ENCODE data around the gene ATMIN. TPM values are rescaled to one million over a fixed set of nuclear protein-coding genes. Genes with fewer than 3 reads are reported as not detected.

ATMIN gene
- polyA plus RNA-seq, 1 experiment = 48.1 TPM

- Histone ChIP-seq H3K9me3 (ENCODE audit: control insufficient read depth, insufficient read depth, low read length) (no peaks in the 10 kb centered on the region; the same call in 1 of the 2 replicates), H3K4me3 (ENCODE audit: low read depth, low read length) (no peak overlapping the region), H3K27ac (ENCODE audit: low read depth, low read length) (no peak overlapping the region), H3K27me3 (ENCODE audit: control insufficient read depth, insufficient read depth, low read length) (no peaks in the 10 kb centered on the region)
- DNase-seq (ENCODE audit: low read depth, low spot score) = no peak
- CTCF ChIA-PET = interaction anchor here (0.6 to 3.6 kb wide), 5 partner anchors 38 to 232 kb away, joined by 3 to 16 read pairs (median 3); partner anchors contain the start of gene ATMIN
- POLR2A ChIA-PET = no interaction called here
- no peak for TF ChIP-seq CTCF (IDR thresholded peaks at IDR 0.05; ENCODE audit: low read depth, low read length)
Measured at GRCh38 chr16:81073560-81074330, 38.1 kb downstream of the ATMIN start.

GRCh38 chr16:81076566-81077075, 41.0 kb downstream of the ATMIN start:
- Histone ChIP-seq H3K9me3 (ENCODE audit: control insufficient read depth, insufficient read depth, low read length) (no peaks in the 10 kb centered on the region; the same call in 1 of the 2 replicates), H3K27ac (ENCODE audit: low read depth, low read length) (peak overlapping the region; percentile 96), H3K27me3 (ENCODE audit: control insufficient read depth, insufficient read depth, low read length) (no peaks in the 10 kb centered on the region), H3K4me3 (ENCODE audit: low read depth, low read length) (peak overlapping the region; percentile 93)
- DNase-seq (ENCODE audit: low read depth, low spot score) = peak; percentile 41
- TF ChIP-seq CTCF (IDR thresholded peaks at IDR 0.05; ENCODE audit: low read depth, low read length) = no peak
- ChIA-PET CTCF (interaction anchor here (1.4 to 2.4 kb wide), 3 partner anchors 42 to 128 kb away, joined by 3 to 16 read pairs (median 4); partner anchors contain the start of gene ATMIN), POLR2A (interaction anchor here (0.6 to 1.9 kb wide), 4 partner anchors 9 to 238 kb away, joined by 3 to 6 read pairs (median 4); partner anchors contain the start of genes CENPN, CMC2 and GAN)

GRCh38 chr16:81077076-81077940, 41.7 kb downstream of the ATMIN start, which contains the start of gene C16orf46:
C16orf46 (minus strand) TSS chr16:81077238; CDS start chr16:81063955, 13,283 bp downstream.
- DNase-seq (ENCODE audit: low read depth, low spot score) = peak; percentile 84
- ChIA-PET POLR2A (interaction anchor here (0.6 to 1.9 kb wide), 4 partner anchors 10 to 237 kb away, joined by 3 to 6 read pairs (median 4); partner anchors contain the start of genes CENPN, CMC2 and GAN), CTCF (interaction anchor here (1.4 to 2.4 kb wide), 3 partner anchors 42 to 128 kb away, joined by 3 to 16 read pairs (median 4); partner anchors contain the start of gene ATMIN)
- Histone ChIP-seq H3K27me3 (ENCODE audit: control insufficient read depth, insufficient read depth, low read length) (no peaks in the 10 kb centered on the region), H3K4me3 (ENCODE audit: low read depth, low read length) (peak within 1 kb of the TSS; percentile 93), H3K27ac (ENCODE audit: low read depth, low read length) (peak within 1 kb of the TSS; percentile 96), H3K9me3 (ENCODE audit: control insufficient read depth, insufficient read depth, low read length) (no peaks in the 10 kb centered on the region; the same call in 1 of the 2 replicates)
- no peak for TF ChIP-seq CTCF (IDR thresholded peaks at IDR 0.05; ENCODE audit: low read depth, low read length)

GRCh38 chr16:81080233-81080632, 44.6 kb downstream of the ATMIN start:
- ChIA-PET CTCF (no interaction called here), POLR2A (no interaction called here)
- no peak for TF ChIP-seq CTCF (IDR thresholded peaks at IDR 0.05; ENCODE audit: low read depth, low read length)
- Histone ChIP-seq H3K27me3 (ENCODE audit: control insufficient read depth, insufficient read depth, low read length) (no peaks in the 10 kb centered on the region), H3K4me3 (ENCODE audit: low read depth, low read length) (no peak overlapping the region), H3K27ac (ENCODE audit: low read depth, low read length) (no peak overlapping the region), H3K9me3 (ENCODE audit: control insufficient read depth, insufficient read depth, low read length) (no peaks in the 10 kb centered on the region; the same call in 1 of the 2 replicates)
- DNase-seq (ENCODE audit: low read depth, low spot score) = no peak

All from AG04450 (cell line).